GM12875 (cell line): ENCODE measurements around the gene IQUB.

ENCODE experiments used
- H3K4me3 ChIP-seq: one replicate; pipeline ENCODE4 v1.5.1; 2011; ENCODE audit warnings: low read depth, low read length, control low read depth
- TF ChIP-seq, protein P1 (sequence below): IDR thresholded peaks from 2 replicates; pipeline ENCODE4 v1.5.1; 2011; ENCODE audit warnings: low read depth, mild to moderate bottlenecking, control low read depth, inconsistent platforms, low read length, moderate library complexity, borderline replicate concordance; ENCODE audit not compliant: insufficient read depth

IQUB gene

DNA sequence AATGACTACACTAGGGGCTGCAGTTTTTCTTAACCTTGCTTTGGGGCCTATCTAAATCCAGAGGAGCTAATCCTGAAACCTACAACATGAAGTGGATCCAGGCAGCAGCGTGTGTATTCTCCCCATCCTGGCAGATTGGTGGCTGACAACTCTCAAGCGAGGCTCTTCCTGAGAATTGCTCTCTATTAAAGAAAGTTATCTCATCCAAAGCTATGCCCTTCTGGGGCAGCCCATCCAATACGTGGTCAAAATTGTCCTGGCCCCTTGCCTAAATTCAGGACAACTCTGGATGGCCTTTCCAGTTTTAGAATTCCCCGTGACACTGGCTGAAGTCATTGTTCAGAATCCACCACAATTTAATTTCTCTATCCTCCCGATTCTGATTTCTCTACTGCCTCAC is 66.1 kb downstream of the IQUB start:
- TF ChIP-seq, protein P1, sequence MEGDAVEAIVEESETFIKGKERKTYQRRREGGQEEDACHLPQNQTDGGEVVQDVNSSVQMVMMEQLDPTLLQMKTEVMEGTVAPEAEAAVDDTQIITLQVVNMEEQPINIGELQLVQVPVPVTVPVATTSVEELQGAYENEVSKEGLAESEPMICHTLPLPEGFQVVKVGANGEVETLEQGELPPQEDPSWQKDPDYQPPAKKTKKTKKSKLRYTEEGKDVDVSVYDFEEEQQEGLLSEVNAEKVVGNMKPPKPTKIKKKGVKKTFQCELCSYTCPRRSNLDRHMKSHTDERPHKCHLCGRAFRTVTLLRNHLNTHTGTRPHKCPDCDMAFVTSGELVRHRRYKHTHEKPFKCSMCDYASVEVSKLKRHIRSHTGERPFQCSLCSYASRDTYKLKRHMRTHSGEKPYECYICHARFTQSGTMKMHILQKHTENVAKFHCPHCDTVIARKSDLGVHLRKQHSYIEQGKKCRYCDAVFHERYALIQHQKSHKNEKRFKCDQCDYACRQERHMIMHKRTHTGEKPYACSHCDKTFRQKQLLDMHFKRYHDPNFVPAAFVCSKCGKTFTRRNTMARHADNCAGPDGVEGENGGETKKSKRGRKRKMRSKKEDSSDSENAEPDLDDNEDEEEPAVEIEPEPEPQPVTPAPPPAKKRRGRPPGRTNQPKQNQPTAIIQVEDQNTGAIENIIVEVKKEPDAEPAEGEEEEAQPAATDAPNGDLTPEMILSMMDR = no peak
- H3K4me3 ChIP-seq = no peak overlapping the region

DNA sequence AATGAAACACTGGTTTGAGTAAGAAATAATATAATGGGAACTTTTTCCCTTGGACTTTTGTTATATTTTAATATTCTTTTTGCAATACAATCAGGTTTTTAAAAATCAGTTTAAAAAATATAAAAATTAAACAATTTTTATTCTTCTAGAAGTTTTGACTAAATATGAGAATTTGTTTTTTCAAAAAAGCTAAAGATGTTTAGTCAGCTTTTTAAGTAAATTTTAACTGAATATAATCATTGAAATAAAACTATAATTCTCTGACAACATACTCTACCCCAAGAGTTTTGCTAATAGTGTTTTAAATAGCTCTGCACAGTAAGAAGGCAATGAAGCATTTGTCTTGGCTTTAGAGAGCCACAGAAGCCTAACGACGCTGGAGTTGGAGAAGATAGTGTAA is 70.5 kb downstream of the IQUB start:
- TF ChIP-seq, protein P1 = no peak
- H3K4me3 ChIP-seq = no peak overlapping the region

DNA sequence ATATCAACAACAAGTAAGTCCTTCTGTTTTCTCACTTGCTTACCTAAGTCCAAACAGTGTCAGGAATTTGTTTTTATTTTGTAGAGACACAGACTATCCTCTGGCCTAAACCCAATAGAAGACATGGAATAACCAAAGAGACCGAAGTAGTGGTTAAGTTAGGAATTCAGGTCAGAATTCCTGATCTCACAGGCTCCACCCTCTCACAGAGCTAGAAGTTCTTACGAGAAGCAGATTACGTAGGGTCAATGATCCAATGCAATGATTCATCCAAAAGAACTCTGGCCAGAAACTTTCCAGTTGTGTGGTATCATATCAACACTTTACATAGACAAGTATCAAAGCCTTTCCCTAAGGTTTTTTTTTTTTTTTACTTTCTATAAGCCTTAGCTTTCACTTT is 73.8 kb downstream of the IQUB start:
- TF ChIP-seq, protein P1 = no peak
- no peak overlapping the region for H3K4me3 ChIP-seq

DNA sequence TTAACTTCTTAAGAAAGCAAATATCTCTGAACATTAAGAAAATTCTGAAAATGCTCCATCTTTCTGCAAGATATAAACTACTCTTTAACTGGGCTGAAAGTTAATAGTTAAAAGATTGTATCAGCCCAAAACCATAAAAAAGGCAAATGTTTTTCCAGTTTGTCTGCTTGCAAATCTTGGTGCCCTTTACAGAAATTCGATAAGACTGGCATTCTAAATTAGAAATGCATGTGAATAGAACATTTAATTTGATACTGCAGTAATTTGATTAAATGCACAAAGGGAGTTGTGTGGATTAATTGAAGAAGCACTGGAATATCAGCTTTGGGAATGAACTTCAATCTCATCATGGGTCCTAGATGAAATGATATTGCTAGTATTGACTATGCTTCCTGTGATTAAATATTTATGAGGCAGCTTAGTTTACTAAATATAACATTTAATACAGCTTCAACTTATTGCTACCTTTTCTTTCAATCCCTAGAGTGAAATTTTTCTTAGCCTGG is 78.4 kb downstream of the IQUB start:
- TF ChIP-seq, protein P1 = no peak
- no peak overlapping the region for H3K4me3 ChIP-seq

DNA sequence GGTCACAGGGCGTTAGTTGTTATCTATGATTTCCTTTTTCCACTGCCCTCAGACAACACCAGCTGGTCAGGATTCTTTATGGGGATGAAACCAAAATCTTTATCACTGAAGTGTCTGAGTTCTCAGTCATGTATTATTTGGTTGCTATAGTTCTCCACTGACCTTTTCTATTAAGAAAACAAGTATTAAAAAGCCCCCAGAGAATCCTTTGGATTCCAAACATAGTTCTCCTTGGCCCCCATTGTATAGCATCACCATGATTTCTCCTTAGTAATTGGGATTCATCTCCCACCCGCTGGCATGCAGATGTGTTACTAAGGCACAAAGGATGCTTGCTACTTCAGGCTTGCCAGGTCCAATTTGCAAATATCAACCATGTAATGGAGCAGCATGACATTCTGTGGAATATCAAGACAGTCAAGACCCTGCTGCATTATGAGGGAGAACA is 94.3 kb downstream of the IQUB start:
- TF ChIP-seq, protein P1 = no peak
- H3K4me3 ChIP-seq = no peak overlapping the region

DNA sequence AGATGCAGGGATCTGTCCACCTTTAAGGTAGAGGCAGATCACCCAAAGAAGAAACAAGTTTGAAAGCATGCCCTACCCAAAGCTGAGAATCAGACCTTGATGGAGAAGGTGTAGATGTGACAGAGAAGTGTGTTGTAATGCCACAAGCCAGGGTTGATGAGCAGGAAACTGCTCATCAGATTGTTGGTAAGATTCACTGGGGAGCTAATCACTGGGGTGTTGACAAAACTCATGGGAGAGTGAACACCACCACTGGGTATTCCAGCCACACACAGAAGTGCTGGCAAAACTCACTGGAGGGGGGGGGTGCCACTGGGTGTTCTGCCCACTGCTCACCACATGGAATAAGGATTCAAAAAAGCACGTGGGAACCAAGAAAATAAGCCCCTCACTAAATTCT is 95.2 kb downstream of the IQUB start:
- TF ChIP-seq, protein P1 = no peak
- H3K4me3 ChIP-seq = no peak overlapping the region

DNA sequence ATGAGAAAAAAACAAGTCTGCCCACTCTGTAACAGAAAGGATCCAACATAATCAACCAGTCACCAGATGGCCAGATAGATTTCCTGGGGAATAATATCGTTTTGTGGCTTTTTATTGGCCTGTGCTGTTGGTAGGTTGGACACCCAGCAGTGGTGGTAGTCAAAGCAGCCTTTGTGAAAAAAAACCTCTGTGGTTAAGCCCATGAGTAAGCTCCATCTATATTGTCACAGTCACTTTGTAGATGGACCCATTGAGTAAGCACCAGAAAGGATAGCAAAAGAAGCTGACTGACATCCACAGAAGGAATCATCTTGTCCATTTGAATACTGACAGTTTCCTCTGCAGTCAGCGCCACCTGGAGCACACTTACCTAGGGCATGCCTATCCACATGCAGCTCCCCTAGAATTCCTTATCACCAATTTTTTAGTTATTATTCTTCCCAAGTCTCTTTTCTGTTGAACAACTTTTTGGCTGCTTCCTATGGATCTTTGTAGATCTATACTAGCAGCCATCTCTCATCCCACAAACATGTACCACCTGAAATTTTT is 96.9 kb downstream of the IQUB start:
- H3K4me3 ChIP-seq = no peak overlapping the region
- TF ChIP-seq, protein P1 = no peak
